ENCODE data around the gene TAF1A.

- TF ChIP-seq, protein P1, sequence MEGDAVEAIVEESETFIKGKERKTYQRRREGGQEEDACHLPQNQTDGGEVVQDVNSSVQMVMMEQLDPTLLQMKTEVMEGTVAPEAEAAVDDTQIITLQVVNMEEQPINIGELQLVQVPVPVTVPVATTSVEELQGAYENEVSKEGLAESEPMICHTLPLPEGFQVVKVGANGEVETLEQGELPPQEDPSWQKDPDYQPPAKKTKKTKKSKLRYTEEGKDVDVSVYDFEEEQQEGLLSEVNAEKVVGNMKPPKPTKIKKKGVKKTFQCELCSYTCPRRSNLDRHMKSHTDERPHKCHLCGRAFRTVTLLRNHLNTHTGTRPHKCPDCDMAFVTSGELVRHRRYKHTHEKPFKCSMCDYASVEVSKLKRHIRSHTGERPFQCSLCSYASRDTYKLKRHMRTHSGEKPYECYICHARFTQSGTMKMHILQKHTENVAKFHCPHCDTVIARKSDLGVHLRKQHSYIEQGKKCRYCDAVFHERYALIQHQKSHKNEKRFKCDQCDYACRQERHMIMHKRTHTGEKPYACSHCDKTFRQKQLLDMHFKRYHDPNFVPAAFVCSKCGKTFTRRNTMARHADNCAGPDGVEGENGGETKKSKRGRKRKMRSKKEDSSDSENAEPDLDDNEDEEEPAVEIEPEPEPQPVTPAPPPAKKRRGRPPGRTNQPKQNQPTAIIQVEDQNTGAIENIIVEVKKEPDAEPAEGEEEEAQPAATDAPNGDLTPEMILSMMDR (IDR thresholded peaks at IDR 0.05) = no peak
- no peak for TF ChIP-seq POLR2A (IDR thresholded peaks at IDR 0.05)
Measured at GRCh38 chr1:222554177-222554576, 35.6 kb downstream of the TAF1A start.
